Endodermal cell (in vitro differentiated cells): ENCODE results near the gene C14orf180. TPM values are rescaled to one million over a fixed set of nuclear protein-coding genes. Genes with fewer than 3 reads are reported as not detected.
A peak's percentile ranks its signal among the peaks of the same experiment; 100 is the strongest.

ENCODE experiments used
- DNase-seq: peaks from one replicate; pipeline ENCODE4 v3.0.0-alpha.2; 2017
- H3K27ac ChIP-seq: 2 replicates; pipeline ENCODE4 v1.5.1; 2013; ENCODE audit warnings: mild to moderate bottlenecking, low read depth, low read length, moderate library complexity
- H3K27me3 ChIP-seq: 2 replicates; pipeline ENCODE4 v1.6.1; 2013; ENCODE audit warnings: mild to moderate bottlenecking, low read length, moderate library complexity; ENCODE audit not compliant: insufficient read depth, control insufficient read depth, poor library complexity, severe bottlenecking
- H3K36me3 ChIP-seq: 2 replicates; pipeline ENCODE4 v1.7.0; 2013; ENCODE audit warnings: mild to moderate bottlenecking, low read length, moderate library complexity; ENCODE audit not compliant: control insufficient read depth, insufficient read depth
- H3K4me1 ChIP-seq: one replicate; pipeline ENCODE4 v1.7.0; 2013; ENCODE audit warnings: low read length; ENCODE audit not compliant: control insufficient read depth, insufficient read depth
- H3K4me3 ChIP-seq: 2 replicates; pipeline ENCODE4 v1.5.1; 2013; ENCODE audit warnings: mild to moderate bottlenecking, low read length, moderate library complexity
- H3K9ac ChIP-seq: 2 replicates; pipeline ENCODE4 v1.6.1; 2013; ENCODE audit warnings: mild to moderate bottlenecking, low read length, moderate library complexity; ENCODE audit not compliant: poor library complexity, severe bottlenecking; ENCODE audit errors: extremely low read depth
- H3K9me3 ChIP-seq: 2 replicates; pipeline ENCODE4 v1.6.1; 2013; ENCODE audit warnings: mild to moderate bottlenecking, low read length, moderate library complexity; ENCODE audit not compliant: control insufficient read depth
- H3K27ac Mint-ChIP-seq: 2 replicates; pipeline ENCODE4 v1.8.0; 2020; ENCODE audit warnings: mixed read lengths
- H3K27me3 Mint-ChIP-seq: 2 replicates; pipeline ENCODE4 v1.8.0; 2021; ENCODE audit warnings: mild to moderate bottlenecking, mixed read lengths; ENCODE audit not compliant: insufficient read depth
- H3K36me3 Mint-ChIP-seq: 2 replicates; pipeline ENCODE4 v1.8.0; 2020; ENCODE audit warnings: low read depth, mixed read lengths
- H3K4me1 Mint-ChIP-seq: 2 replicates; pipeline ENCODE4 v1.8.0; 2020; ENCODE audit warnings: mixed read lengths
- H3K4me3 Mint-ChIP-seq: 2 replicates; pipeline ENCODE4 v1.8.0; 2020; ENCODE audit warnings: mild to moderate bottlenecking, moderate library complexity, mixed read lengths
- H3K9me3 Mint-ChIP-seq: 2 replicates; pipeline ENCODE4 v1.8.0; 2020; ENCODE audit warnings: mild to moderate bottlenecking, mixed read lengths
- WGBS, 2 experiments: methylation state at CpG; one replicate each; pipeline versions ENCODE4 v1.1.5 to v1.1.7; 2013; ENCODE audit warnings: missing lambda C conversion rate in 2 of 2, mixed read lengths in 1 of 2; ENCODE audit not compliant: insufficient coverage in 1 of 2, insufficient read length in 1 of 2; 5-methylcytosine and 5-hydroxymethylcytosine counted together
- total RNA-seq, 2 donors: library from RNA; stranded (reverse); fragmentation: NEBNext Ultra II Directional in 1 of 2; extraction: Animal tissue kit (Norgen Biotek cat#: 25700) in 1 of 2; gene quantifications; 2 replicates in 1 of 2; 3 replicates in 1 of 2; pipeline ENCODE4 v1.2.1, GENCODE V29; 2021
- TF ChIP-seq, protein P1 (sequence below): fragments of 200-600 bp; sonication (generic); conservative IDR thresholded peaks from 2 replicates; pipeline ENCODE4 v1.5.0; 2021; ENCODE audit warnings: antibody characterized with exemption, mild to moderate bottlenecking

Gene C14orf180
- total RNA-seq, 2 donors from 2014 or later: not detected

DNA sequence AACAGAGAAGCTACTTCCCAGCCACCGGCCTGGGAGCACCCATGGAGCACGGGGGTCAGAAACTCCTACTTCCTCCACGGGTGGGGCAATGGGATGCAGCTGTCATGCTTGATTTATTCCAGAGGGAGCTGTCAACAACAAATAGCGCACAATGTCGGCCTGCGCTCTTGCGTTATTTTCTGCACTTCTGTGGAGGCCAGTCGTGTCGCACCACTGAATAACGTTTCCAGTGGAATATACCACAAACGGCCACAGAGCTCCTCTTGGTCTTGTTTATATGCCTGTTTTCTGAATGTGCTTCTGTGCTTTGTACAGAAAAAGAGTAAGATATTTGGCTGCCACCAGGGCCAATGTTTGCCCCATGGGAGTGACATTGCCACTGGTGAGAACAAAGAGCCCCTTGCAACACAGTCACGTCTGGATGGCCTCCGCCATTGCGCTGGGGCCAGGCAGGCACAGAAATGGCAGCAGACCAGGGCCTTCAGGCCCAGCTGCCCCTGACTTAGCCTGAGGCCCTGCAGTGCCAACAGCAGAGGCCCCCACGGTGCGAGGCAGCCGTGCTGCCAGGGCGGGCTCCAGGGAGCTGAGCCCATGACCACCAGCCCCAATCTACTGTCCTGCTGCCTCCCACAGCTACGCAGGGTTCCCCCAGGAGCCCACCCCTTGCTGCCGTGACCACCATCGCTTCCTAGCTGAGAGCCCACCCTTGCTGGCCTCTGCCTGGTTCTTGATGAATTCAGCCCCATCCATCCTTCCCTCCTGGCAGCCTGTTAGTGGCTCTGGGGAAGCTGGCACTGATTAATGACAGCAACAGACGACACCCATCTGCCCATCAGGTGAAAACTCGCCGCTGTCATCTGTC is 53.9 kb downstream of the C14orf180 start:
- Mint-ChIP-seq H3K4me3 (no peak overlapping the region), H3K27ac (no peak overlapping the region), H3K36me3 (peaks cover 3% of the 10 kb centered on the region), H3K9me3 (peaks cover 9% of the 10 kb centered on the region), H3K27me3 (no peaks in the 10 kb centered on the region), H3K4me1 (peaks cover 11% of the 10 kb centered on the region)
- no peaks in the 10 kb centered on the region for H3K27me3 ChIP-seq
- peak overlapping the region; percentile 38 for H3K27ac ChIP-seq
- H3K4me1 ChIP-seq: peaks cover 7% of the 10 kb centered on the region
- WGBS, 2 experiments: 92 to 94% methylated on average over 17 to 24 of the region's 24 CpGs
- H3K4me3 ChIP-seq: no peak overlapping the region
- TF ChIP-seq, protein P1, sequence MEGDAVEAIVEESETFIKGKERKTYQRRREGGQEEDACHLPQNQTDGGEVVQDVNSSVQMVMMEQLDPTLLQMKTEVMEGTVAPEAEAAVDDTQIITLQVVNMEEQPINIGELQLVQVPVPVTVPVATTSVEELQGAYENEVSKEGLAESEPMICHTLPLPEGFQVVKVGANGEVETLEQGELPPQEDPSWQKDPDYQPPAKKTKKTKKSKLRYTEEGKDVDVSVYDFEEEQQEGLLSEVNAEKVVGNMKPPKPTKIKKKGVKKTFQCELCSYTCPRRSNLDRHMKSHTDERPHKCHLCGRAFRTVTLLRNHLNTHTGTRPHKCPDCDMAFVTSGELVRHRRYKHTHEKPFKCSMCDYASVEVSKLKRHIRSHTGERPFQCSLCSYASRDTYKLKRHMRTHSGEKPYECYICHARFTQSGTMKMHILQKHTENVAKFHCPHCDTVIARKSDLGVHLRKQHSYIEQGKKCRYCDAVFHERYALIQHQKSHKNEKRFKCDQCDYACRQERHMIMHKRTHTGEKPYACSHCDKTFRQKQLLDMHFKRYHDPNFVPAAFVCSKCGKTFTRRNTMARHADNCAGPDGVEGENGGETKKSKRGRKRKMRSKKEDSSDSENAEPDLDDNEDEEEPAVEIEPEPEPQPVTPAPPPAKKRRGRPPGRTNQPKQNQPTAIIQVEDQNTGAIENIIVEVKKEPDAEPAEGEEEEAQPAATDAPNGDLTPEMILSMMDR: no peak
- no peak overlapping the region for H3K9ac ChIP-seq
- H3K9me3 ChIP-seq: peaks cover 11% of the 10 kb centered on the region
- no peaks in the 10 kb centered on the region for H3K36me3 ChIP-seq
- no peak for DNase-seq

DNA sequence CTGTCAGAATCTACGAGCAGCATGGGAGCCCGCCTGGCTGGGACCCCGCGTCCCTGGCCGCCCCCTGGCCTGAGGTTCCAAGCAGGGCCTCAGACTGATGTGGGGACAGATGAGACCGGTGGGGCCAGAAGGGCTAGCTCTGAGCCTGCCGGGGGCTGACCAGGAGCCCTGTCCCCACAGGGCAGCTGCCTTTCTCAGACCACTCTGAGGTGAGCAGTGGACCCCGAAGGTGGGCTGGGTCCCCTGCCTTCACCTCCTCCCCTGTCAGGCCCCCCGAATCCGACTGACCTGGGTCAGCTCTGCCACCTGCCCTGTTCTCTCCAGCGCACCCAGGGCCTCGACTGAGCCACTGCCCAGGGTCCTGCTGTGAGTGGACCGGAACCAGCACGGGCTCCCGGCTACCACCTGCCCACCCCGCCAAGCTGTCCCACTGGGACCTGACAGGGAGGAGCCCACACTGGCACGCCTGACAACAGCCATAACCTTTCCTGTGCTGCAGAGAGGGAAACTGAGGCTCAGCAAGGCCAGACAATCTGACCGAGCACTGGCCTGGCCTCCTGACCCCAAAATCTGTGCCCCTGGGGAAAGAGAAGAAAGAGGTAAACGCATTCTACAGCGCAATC is 54.7 kb downstream of the C14orf180 start:
- DNase-seq: no peak
- Histone ChIP-seq H3K36me3 (no peaks in the 10 kb centered on the region), H3K4me3 (no peak overlapping the region), H3K27ac (peak overlapping the region; percentile 38), H3K9ac (no peak overlapping the region), H3K9me3 (peaks cover 6% of the 10 kb centered on the region), H3K27me3 (no peaks in the 10 kb centered on the region), H3K4me1 (peaks cover 7% of the 10 kb centered on the region)
- peaks cover 11% of the 10 kb centered on the region for H3K4me1 Mint-ChIP-seq
- peaks cover 3% of the 10 kb centered on the region for H3K9me3 Mint-ChIP-seq
- TF ChIP-seq, protein P1: no peak
- no peaks in the 10 kb centered on the region for H3K27me3 Mint-ChIP-seq
- no peak overlapping the region for H3K4me3 Mint-ChIP-seq
- no peak overlapping the region for H3K27ac Mint-ChIP-seq
- no peaks in the 10 kb centered on the region for H3K36me3 Mint-ChIP-seq
- 90 to 94% methylated on average over 8 to 20 of the region's 20 CpGs for WGBS, 2 experiments

DNA sequence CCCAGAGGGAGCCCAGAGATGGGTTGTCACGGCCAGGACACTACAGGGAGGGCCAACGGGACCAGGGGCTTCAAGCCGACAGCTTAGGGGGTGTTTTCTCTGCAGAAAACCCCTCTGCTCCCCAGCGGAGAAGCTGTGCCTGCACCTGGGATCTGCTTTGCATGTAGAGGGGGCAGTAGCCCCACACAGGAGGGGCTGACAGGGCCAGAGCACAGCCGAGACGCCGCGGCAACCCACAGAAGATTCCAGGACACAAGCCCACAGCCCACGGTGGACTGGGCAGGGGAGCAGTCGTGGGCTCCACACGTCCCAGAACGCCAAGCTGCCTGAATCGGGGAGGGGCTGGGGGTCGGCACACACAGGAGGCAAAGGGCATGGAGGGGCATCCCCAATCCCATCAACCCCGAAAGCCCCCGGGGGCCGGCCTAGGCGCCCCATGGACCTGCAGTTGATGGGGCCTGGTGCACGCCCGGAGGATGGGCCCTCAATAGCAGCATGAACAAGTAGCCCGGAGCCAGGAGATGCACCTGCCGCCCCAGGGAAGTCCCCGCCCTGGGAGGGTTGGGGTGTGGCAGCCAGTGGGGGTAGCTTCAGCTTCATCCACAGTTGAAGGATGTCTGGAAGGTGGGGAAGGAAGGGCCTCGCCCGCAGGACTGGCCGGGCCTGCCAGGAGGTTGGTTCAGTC is 55.5 kb downstream of the C14orf180 start:
- 87 to 92% methylated on average over 11 to 26 of the region's 26 CpGs for WGBS, 2 experiments
- Histone ChIP-seq H3K9me3 (no peaks in the 10 kb centered on the region), H3K27ac (no peak overlapping the region), H3K9ac (no peak overlapping the region), H3K27me3 (no peaks in the 10 kb centered on the region), H3K4me3 (no peak overlapping the region), H3K36me3 (no peaks in the 10 kb centered on the region), H3K4me1 (peaks cover 7% of the 10 kb centered on the region)
- peaks cover 11% of the 10 kb centered on the region for H3K4me1 Mint-ChIP-seq
- no peaks in the 10 kb centered on the region for H3K9me3 Mint-ChIP-seq
- no peaks in the 10 kb centered on the region for H3K27me3 Mint-ChIP-seq
- DNase-seq: no peak
- TF ChIP-seq, protein P1: no peak
- H3K4me3 Mint-ChIP-seq: no peak overlapping the region
- no peak overlapping the region for H3K27ac Mint-ChIP-seq
- H3K36me3 Mint-ChIP-seq: no peaks in the 10 kb centered on the region
